ENCODE data around the gene RBSN.

Gene RBSN

GRCh38 chr3:15056676-15057404 lies 42.1 kb downstream of the RBSN start:
- DNase-seq, result no peak

- no peak for DNase-seq
Observed at GRCh38 chr3:15055019-15055557, 43.9 kb downstream of the RBSN start.

- DNase-seq, result no peak
Observed at GRCh38 chr3:15053541-15053940, 45.4 kb downstream of the RBSN start.

- no peak for DNase-seq
Observed at GRCh38 chr3:15052335-15053242, 46.4 kb downstream of the RBSN start.

- peak in 1 of 2 experiments; percentile 7 for DNase-seq
Observed at GRCh38 chr3:15051531-15051930, 47.4 kb downstream of the RBSN start.

GRCh38 chr3:15050405-15051092 lies 48.4 kb downstream of the RBSN start:
- no peak for DNase-seq

GRCh38 chr3:15049584-15049983 lies 49.4 kb downstream of the RBSN start:
- DNase-seq, result no peak

- no peak for DNase-seq
Observed at GRCh38 chr3:15045667-15046066, 53.3 kb downstream of the RBSN start.

- no peak for DNase-seq
Observed at GRCh38 chr3:15044326-15044725, 54.6 kb downstream of the RBSN start.

- no peak for DNase-seq
Observed at GRCh38 chr3:15043408-15044171, 55.4 kb downstream of the RBSN start.

GRCh38 chr3:15042936-15043335 lies 56.0 kb downstream of the RBSN start:
- DNase-seq, result no peak

- DNase-seq, result no peak
Observed at GRCh38 chr3:15041950-15042349, 57.0 kb downstream of the RBSN start.

GRCh38 chr3:15040844-15041243 lies 58.1 kb downstream of the RBSN start:
- DNase-seq, result no peak

GRCh38 chr3:15038306-15038705 lies 60.6 kb downstream of the RBSN start:
- no peak for DNase-seq

- no peak for DNase-seq
Observed at GRCh38 chr3:15033103-15033502, 65.8 kb downstream of the RBSN start.

- no peak for DNase-seq
Observed at GRCh38 chr3:15032650-15033049, 66.3 kb downstream of the RBSN start.

- DNase-seq, result no peak
Observed at GRCh38 chr3:15029625-15030024, 69.3 kb downstream of the RBSN start.

- no peak for DNase-seq
Observed at GRCh38 chr3:15023719-15024118, 75.2 kb downstream of the RBSN start.

GRCh38 chr3:15023249-15023648 lies 75.7 kb downstream of the RBSN start:
- no peak for DNase-seq

Data from NCI-H446 (cell line).